ENCODE data around the gene PER1. TPM values are rescaled to one million over a fixed set of nuclear protein-coding genes. Genes with fewer than 3 reads are reported as not detected.

Gene PER1
- total and polyA plus RNA-seq, 9 of the 15 experiments (the other 6 are each of a cell fraction or from before 2014, with no cell fraction given), result 0.13 to 26.0 (median 3.4) TPM

- peak; percentile 95 to 98 for TF ChIP-seq MLLT1 (IDR thresholded peaks at IDR 0.05)
- peak; percentile 83; the same call in 1 of the 2 replicates for TF ChIP-seq ELK3 (CRISPR knock-in tag; IDR thresholded peaks at IDR 0.05)
- no peak; the same call in 1 of the 2 replicates for TF ChIP-seq TFAP4 (CRISPR knock-in tag; IDR thresholded peaks at IDR 0.05; ENCODE audit: borderline replicate concordance)
- TF ChIP-seq TAL1 (IDR thresholded peaks at IDR 0.05), result peak; percentile 71
- no peak for TF ChIP-seq SPI1 (IDR thresholded peaks at IDR 0.05; ENCODE audit: borderline replicate concordance, low read depth, low read length)
- TF ChIP-seq ZNF224 (CRISPR knock-in tag; IDR thresholded peaks at IDR 0.05), result no peak
- no peak for TF ChIP-seq PRPF4 (IDR thresholded peaks at IDR 0.05; ENCODE audit: insufficient read depth, low read depth, low read length, poor library complexity, severe bottlenecking)
- peak; percentile 32 for TF ChIP-seq PHF20 (IDR thresholded peaks at IDR 0.05; ENCODE audit: partially characterized antibody)
- TF ChIP-seq SIX5 (IDR thresholded peaks at IDR 0.05; ENCODE audit: borderline replicate concordance in 1 of 2, insufficient read depth in 1 of 2, low read depth in 1 of 2, low read length in 2 of 2), result no peak
- peak; percentile 21 for TF ChIP-seq RBM25 (IDR thresholded peaks at IDR 0.05; ENCODE audit: low read depth, low read length, severe bottlenecking)
- no peak for TF ChIP-seq NFIX (CRISPR knock-in tag; IDR thresholded peaks at IDR 0.05; ENCODE audit: low read depth)
- TF ChIP-seq MTA1 (IDR thresholded peaks at IDR 0.05; ENCODE audit: borderline replicate concordance), result peak; percentile 95
- 0 out of 2 replicates have a peak, but pooled peaks have one; percentile 33 for TF ChIP-seq NR2C2 (CRISPR knock-in tag; IDR thresholded peaks at IDR 0.05)
- TF ChIP-seq NR2C2 (tag; IDR thresholded peaks at IDR 0.05), result peak; percentile 55
- TF ChIP-seq ZNF740 (CRISPR knock-in tag; IDR thresholded peaks at IDR 0.05), result no peak; the same call in 1 of the 2 replicates
- TF ChIP-seq ZNF740 (tag; IDR thresholded peaks at IDR 0.05), result no peak
- no peak; the same call in 1 of the 2 replicates for TF ChIP-seq E2F3 (CRISPR knock-in tag; IDR thresholded peaks at IDR 0.05)
- TF ChIP-seq ZNF778 (CRISPR knock-in tag; IDR thresholded peaks at IDR 0.05), result no peak
- no peak for TF ChIP-seq RBM15 (IDR thresholded peaks at IDR 0.05; ENCODE audit: insufficient read depth, low read length)
- peak; percentile 81; the same call in 1 of the 2 replicates for TF ChIP-seq LARP7 (IDR thresholded peaks at IDR 0.05)
- TF ChIP-seq CGGBP1 (CRISPR knock-in tag; IDR thresholded peaks at IDR 0.05), result peak; percentile 99
- TF ChIP-seq SAFB (IDR thresholded peaks at IDR 0.05; ENCODE audit: borderline replicate concordance, low read depth, low read length), result no peak
- peak; percentile 100 for TF ChIP-seq SMAD1 (IDR thresholded peaks at IDR 0.05; ENCODE audit: low read depth, low read length, partially characterized antibody)
Observed at GRCh38 chr17:8173056-8173870, 21.1 kb upstream of the PER1 start (continued).

Data from K562 (cell line).